ENCODE measurements around the gene SPRN. TPM values are rescaled to one million over a fixed set of nuclear protein-coding genes. Genes with fewer than 3 reads are reported as not detected.

SPRN gene
- total RNA-seq, 2 donors from 2014 or later, result 0.11 to 0.24 TPM

- Mint-ChIP-seq H3K4me1 (no peaks in the 10 kb centered on the region), H3K4me3 (no peak overlapping the region), H3K27me3 (ENCODE audit: insufficient read depth) (no peaks in the 10 kb centered on the region), H3K9me3 (peaks cover 13% of the 10 kb centered on the region), H3K27ac (no peak overlapping the region), H3K36me3 (ENCODE audit: low read depth) (peaks cover 82% of the 10 kb centered on the region)
- no peaks in the 10 kb centered on the region for H3K27me3 ChIP-seq (ENCODE audit: control insufficient read depth, insufficient read depth, low read length, poor library complexity, severe bottlenecking)
- H3K36me3 ChIP-seq (ENCODE audit: control insufficient read depth, insufficient read depth, low read length), result peaks cover 82% of the 10 kb centered on the region
- 94 to 100% methylated on average over 5 of the region's 5 CpGs for WGBS, 2 experiments (ENCODE audit: insufficient coverage in 1 of 2, insufficient read length in 1 of 2)
- no peak overlapping the region for H3K9ac ChIP-seq (ENCODE audit: extremely low read depth, low read length, poor library complexity, severe bottlenecking)
- no peak overlapping the region for H3K4me3 ChIP-seq (ENCODE audit: low read length)
- H3K4me1 ChIP-seq (ENCODE audit: control insufficient read depth, insufficient read depth, low read length), result no peaks in the 10 kb centered on the region
- no peak for DNase-seq
- peaks cover 11% of the 10 kb centered on the region for H3K9me3 ChIP-seq (ENCODE audit: control insufficient read depth, low read length)
- no peak for TF ChIP-seq CTCF (conservative IDR thresholded peaks at IDR 0.05)
- H3K27ac ChIP-seq (ENCODE audit: low read depth, low read length), result no peak overlapping the region
Measured at GRCh38 chr10:133403784-133404183, 20.6 kb downstream of the SPRN start.

- no peak for DNase-seq
Measured at GRCh38 chr10:133403359-133403758, 21.1 kb downstream of the SPRN start.

DNA sequence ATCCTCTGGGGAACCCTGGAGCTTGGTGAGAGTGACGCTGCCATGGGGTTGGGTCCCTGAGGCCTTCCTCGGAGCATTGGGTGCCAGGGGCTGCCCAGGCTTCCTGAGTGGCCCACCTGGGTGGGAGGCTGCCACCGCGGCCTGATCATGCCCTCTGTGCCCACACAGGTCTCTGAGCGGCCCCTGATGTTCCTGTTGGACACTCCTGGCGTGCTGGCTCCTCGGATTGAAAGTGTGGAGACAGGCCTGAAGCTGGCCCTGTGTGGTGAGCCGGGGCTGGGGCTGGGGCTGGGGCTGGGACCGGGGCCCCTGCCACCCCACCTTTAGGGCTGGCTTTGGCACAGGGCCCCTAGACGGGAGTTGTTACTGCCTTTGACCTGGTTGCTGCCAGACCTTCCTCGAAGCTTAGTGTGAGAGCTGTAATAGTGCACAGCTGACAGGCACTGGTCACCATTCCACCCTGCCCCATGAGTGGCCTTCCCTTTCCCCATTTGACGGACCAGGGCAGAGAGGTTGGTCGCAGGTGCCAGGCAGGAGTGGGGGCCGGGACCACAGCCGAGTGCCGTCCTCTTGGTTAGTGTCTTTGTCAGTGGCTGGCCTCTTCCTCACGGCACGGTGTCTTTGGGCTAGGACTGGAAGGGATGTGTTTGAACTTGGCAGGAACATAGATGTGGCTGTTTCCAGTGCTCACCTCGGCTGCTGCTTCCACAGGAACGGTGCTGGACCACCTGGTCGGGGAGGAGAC is 22.3 kb downstream of the SPRN start:
- H3K36me3 ChIP-seq (ENCODE audit: control insufficient read depth, insufficient read depth, low read length), result peaks cover 82% of the 10 kb centered on the region
- H3K4me1 ChIP-seq (ENCODE audit: control insufficient read depth, insufficient read depth, low read length), result no peaks in the 10 kb centered on the region
- no peak overlapping the region for H3K27ac ChIP-seq (ENCODE audit: low read depth, low read length)
- H3K9me3 ChIP-seq (ENCODE audit: control insufficient read depth, low read length), result no peaks in the 10 kb centered on the region
- DNase-seq, result no peak
- TF ChIP-seq CTCF (conservative IDR thresholded peaks at IDR 0.05), result no peak
- Mint-ChIP-seq H3K27ac (no peak overlapping the region), H3K27me3 (ENCODE audit: insufficient read depth) (no peaks in the 10 kb centered on the region), H3K4me3 (no peak overlapping the region), H3K4me1 (no peaks in the 10 kb centered on the region), H3K36me3 (ENCODE audit: low read depth) (peaks cover 81% of the 10 kb centered on the region), H3K9me3 (peaks cover 2% of the 10 kb centered on the region)
- 94 to 98% methylated on average over 13 to 21 of the region's 21 CpGs for WGBS, 2 experiments (ENCODE audit: insufficient coverage in 1 of 2, insufficient read length in 1 of 2)
- no peak overlapping the region for H3K9ac ChIP-seq (ENCODE audit: extremely low read depth, low read length, poor library complexity, severe bottlenecking)
- no peaks in the 10 kb centered on the region for H3K27me3 ChIP-seq (ENCODE audit: control insufficient read depth, insufficient read depth, low read length, poor library complexity, severe bottlenecking)
- no peak overlapping the region for H3K4me3 ChIP-seq (ENCODE audit: low read length)

More at GRCh38 chr10:133403359-133403758, 21.1 kb downstream of the SPRN start:
- TF ChIP-seq CTCF (conservative IDR thresholded peaks at IDR 0.05), result no peak
- Mint-ChIP-seq H3K36me3 (ENCODE audit: low read depth) (peaks cover 82% of the 10 kb centered on the region), H3K27me3 (ENCODE audit: insufficient read depth) (no peaks in the 10 kb centered on the region), H3K4me3 (no peak overlapping the region), H3K27ac (no peak overlapping the region), H3K4me1 (no peaks in the 10 kb centered on the region), H3K9me3 (peaks cover 8% of the 10 kb centered on the region)
- H3K36me3 ChIP-seq (ENCODE audit: control insufficient read depth, insufficient read depth, low read length), result peaks cover 82% of the 10 kb centered on the region
- H3K4me3 ChIP-seq (ENCODE audit: low read length), result no peak overlapping the region
- H3K4me1 ChIP-seq (ENCODE audit: control insufficient read depth, insufficient read depth, low read length), result no peaks in the 10 kb centered on the region
- H3K9me3 ChIP-seq (ENCODE audit: control insufficient read depth, low read length), result peaks cover 7% of the 10 kb centered on the region
- 88 to 100% methylated on average over 8 to 16 of the region's 16 CpGs for WGBS, 2 experiments (ENCODE audit: insufficient coverage in 1 of 2, insufficient read length in 1 of 2)
- H3K27me3 ChIP-seq (ENCODE audit: control insufficient read depth, insufficient read depth, low read length, poor library complexity, severe bottlenecking), result no peaks in the 10 kb centered on the region
- no peak overlapping the region for H3K27ac ChIP-seq (ENCODE audit: low read depth, low read length)
- no peak overlapping the region for H3K9ac ChIP-seq (ENCODE audit: extremely low read depth, low read length, poor library complexity, severe bottlenecking)

Measured in endodermal cell (in vitro differentiated cells).